AG10803 (cell line): ENCODE results near the gene ARL13B.

Experiments used
- DNase-seq: peaks from one replicate; pipeline ENCODE4 v3.0.0; 2010; ENCODE audit warnings: low read depth
- H3K4me3 ChIP-seq: 2 replicates; pipeline ENCODE4 v1.5.1; 2011; ENCODE audit warnings: mild to moderate bottlenecking, low read length, control low read depth
- TF ChIP-seq, protein P1 (sequence below): conservative IDR thresholded peaks from 2 replicates; pipeline ENCODE4 v1.5.1; 2011; ENCODE audit warnings: mild to moderate bottlenecking, low read length, control low read depth, inconsistent platforms

ARL13B gene

DNA sequence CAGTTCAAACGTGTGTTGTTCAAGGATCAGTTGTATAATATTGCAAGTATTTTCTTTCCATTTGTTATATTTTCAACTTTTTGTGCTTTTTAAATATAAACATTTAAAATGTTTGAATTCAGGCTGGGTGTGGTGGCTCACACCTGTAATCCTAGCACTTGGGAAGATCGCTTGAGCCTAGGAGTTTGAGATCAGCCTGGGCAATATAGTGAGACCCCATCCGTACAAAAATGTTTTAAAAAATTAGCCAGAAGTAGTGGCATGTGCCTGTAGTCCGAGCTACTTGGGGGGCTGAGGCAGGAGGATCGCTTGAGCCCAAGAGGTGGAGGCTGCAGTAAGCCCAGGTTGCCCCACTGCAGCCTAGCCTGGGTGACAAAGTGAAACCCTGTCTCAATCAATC lies 4.7 kb downstream of the ARL13B start:
- H3K4me3 ChIP-seq, result no peak overlapping the region
- TF ChIP-seq, protein P1, sequence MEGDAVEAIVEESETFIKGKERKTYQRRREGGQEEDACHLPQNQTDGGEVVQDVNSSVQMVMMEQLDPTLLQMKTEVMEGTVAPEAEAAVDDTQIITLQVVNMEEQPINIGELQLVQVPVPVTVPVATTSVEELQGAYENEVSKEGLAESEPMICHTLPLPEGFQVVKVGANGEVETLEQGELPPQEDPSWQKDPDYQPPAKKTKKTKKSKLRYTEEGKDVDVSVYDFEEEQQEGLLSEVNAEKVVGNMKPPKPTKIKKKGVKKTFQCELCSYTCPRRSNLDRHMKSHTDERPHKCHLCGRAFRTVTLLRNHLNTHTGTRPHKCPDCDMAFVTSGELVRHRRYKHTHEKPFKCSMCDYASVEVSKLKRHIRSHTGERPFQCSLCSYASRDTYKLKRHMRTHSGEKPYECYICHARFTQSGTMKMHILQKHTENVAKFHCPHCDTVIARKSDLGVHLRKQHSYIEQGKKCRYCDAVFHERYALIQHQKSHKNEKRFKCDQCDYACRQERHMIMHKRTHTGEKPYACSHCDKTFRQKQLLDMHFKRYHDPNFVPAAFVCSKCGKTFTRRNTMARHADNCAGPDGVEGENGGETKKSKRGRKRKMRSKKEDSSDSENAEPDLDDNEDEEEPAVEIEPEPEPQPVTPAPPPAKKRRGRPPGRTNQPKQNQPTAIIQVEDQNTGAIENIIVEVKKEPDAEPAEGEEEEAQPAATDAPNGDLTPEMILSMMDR, result no peak
- DNase-seq, result no peak

GRCh38 chr3:93988283-93988682 lies 8.3 kb downstream of the ARL13B start:
- no peak overlapping the region for H3K4me3 ChIP-seq
- TF ChIP-seq, protein P1, result no peak
- DNase-seq, result no peak

- no peak overlapping the region for H3K4me3 ChIP-seq
- TF ChIP-seq, protein P1, result no peak
- no peak for DNase-seq
Measured at GRCh38 chr3:93988764-93989163, 8.8 kb downstream of the ARL13B start.

DNA sequence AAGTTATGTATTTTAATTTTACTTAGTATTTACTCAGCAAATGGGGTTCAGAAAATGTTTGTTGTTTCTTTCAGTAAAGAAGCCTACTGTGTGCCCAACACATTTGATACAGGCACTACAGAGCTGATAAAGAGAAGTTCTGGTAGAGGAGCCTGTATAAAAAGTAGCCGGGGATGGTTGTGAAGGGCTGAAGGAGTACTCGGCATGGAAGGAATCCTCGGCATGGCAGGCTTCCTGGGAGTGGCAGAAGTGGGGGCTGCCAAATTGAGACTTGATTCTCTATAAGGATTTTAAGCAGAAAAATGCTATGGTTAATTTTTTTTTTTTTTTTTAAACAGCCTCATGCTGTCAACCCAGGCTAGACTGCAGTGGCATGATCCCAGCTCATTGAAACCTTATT lies 9.3 kb downstream of the ARL13B start:
- TF ChIP-seq, protein P1, result no peak
- no peak for DNase-seq

DNA sequence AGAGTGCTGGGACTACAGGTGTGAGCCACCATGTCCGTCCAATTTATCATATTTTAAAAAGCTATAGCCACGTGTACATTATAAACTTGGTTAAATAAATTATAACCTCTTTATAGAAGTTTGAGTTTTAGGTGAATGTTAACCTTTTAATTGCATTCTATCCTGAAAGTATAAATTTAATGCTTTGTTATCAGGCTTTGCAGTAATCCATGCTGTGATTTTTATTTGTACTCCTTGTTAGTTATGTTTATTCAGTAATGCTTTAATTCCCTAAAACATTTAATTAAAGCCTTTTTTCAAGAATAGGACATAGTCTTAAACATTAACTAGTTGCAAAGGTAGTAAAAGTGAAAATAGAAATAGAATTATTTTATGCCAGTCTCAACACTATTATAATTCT lies 11.7 kb downstream of the ARL13B start:
- TF ChIP-seq, protein P1, result no peak
- no peak for DNase-seq
- H3K4me3 ChIP-seq, result no peak overlapping the region

More for the DNA sequence above, 9.3 kb downstream of the ARL13B start:
- no peak overlapping the region for H3K4me3 ChIP-seq

DNA sequence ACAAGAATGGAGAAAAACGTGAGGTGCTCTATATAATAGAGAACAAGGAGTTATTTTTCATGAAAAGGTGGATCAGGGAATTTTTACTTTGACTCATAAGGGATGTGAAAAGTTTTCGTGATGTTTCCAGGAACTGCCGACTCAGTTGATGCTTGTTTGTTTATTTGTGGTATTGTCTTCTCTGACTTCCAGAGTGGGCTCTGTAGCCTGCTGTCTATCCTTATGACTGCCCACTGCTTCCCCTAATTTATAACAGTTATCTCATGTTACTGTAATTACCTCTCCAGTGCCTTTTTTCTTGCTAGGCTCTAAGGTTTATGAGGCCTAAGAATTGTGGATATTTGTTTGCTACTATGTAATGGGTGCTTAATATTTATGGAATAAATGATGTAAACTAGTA lies 12.3 kb downstream of the ARL13B start:
- no peak overlapping the region for H3K4me3 ChIP-seq
- no peak for DNase-seq
- TF ChIP-seq, protein P1, result no peak

DNA sequence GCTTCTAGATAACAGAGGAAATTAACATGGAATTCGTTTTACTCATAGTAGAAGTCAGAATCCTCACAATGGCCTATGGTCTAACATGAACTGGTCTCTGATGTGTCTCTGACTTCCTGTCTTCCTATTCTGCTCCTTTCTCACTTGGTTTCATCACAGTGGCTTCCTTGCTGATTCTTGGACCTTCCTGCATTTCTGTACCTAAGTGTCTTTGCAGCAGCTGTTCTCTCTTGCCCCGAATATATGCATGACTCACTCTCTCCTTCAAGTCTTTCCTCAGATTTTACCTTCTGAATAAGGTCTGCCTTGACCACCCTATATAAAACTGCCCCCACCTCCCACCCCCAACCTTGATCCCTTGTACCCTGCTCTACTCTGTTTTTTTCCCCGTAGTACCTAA lies 14.1 kb downstream of the ARL13B start:
- no peak overlapping the region for H3K4me3 ChIP-seq
- TF ChIP-seq, protein P1, result no peak
- DNase-seq, result no peak
